ENCODE measurements around the gene GRSF1.

The GRSF1 gene

GRCh38 chr4:70816894-70817293 is 22.8 kb downstream of the GRSF1 start:
- Histone ChIP-seq H3K4me3 (ENCODE audit: low read depth in 1 of 2, low read length in 2 of 2) (no peak overlapping the region), H3K9me3 (ENCODE audit: insufficient read depth, low read length, severe bottlenecking) (no peaks in the 10 kb centered on the region), H3K4me2 (ENCODE audit: insufficient read depth, low read length) (no peak overlapping the region), H3K27me3 (ENCODE audit: insufficient read depth, low read length, poor library complexity) (no peaks in the 10 kb centered on the region), H3K79me2 (ENCODE audit: insufficient read depth, low read length) (no peaks in the 10 kb centered on the region), H3K4me1 (ENCODE audit: insufficient read depth, low read length) (no peaks in the 10 kb centered on the region), H3K27ac (ENCODE audit: low read length) (no peak overlapping the region), H2AFZ (ENCODE audit: low read depth, low read length) (no peak overlapping the region), H3K36me3 (ENCODE audit: insufficient read depth, low read length) (peaks cover 46% of the 10 kb centered on the region), H4K20me1 (ENCODE audit: insufficient read depth, low read length) (peaks cover 3% of the 10 kb centered on the region; the same call in 1 of the 2 replicates), H3K9ac (ENCODE audit: low read depth, low read length) (no peak overlapping the region)
- ATAC-seq (ENCODE audit: insufficient read depth, low read depth) (peak; percentile 5; the same call in 1 of the 3 replicates), DNase-seq (no peak)
- no peak for TF ChIP-seq CTCF (IDR thresholded peaks at IDR 0.05; ENCODE audit: borderline replicate concordance, extremely low read depth, low read length, poor library complexity, severe bottlenecking)

- ATAC-seq (ENCODE audit: insufficient read depth, low read depth) (no peak), DNase-seq (no peak)
- Histone ChIP-seq H3K79me2 (ENCODE audit: insufficient read depth, low read length) (no peaks in the 10 kb centered on the region), H3K9ac (ENCODE audit: low read depth, low read length) (no peak overlapping the region), H3K36me3 (ENCODE audit: insufficient read depth, low read length) (peaks cover 32% of the 10 kb centered on the region), H2AFZ (ENCODE audit: low read depth, low read length) (no peak overlapping the region), H4K20me1 (ENCODE audit: insufficient read depth, low read length) (peaks cover 3% of the 10 kb centered on the region; the same call in 1 of the 2 replicates), H3K4me1 (ENCODE audit: insufficient read depth, low read length) (no peaks in the 10 kb centered on the region), H3K9me3 (ENCODE audit: insufficient read depth, low read length, severe bottlenecking) (no peaks in the 10 kb centered on the region), H3K27ac (ENCODE audit: low read length) (0 out of 2 replicates have a peak overlapping the region, but pooled peaks have one; percentile 6), H3K4me3 (ENCODE audit: low read depth in 1 of 2, low read length in 2 of 2) (no peak overlapping the region), H3K4me2 (ENCODE audit: insufficient read depth, low read length) (no peak overlapping the region), H3K27me3 (ENCODE audit: insufficient read depth, low read length, poor library complexity) (no peaks in the 10 kb centered on the region)
- TF ChIP-seq CTCF (IDR thresholded peaks at IDR 0.05; ENCODE audit: borderline replicate concordance, extremely low read depth, low read length, poor library complexity, severe bottlenecking) (no peak), EZH2 (IDR thresholded peaks at IDR 0.05; ENCODE audit: borderline replicate concordance, low read depth, low read length, severe bottlenecking) (no peak)
Measured at GRCh38 chr4:70815370-70815769, 24.3 kb downstream of the GRSF1 start.

GRCh38 chr4:70808151-70808550 is 31.5 kb downstream of the GRSF1 start:
- Histone ChIP-seq H2AFZ (ENCODE audit: low read depth, low read length) (no peak overlapping the region), H3K79me2 (ENCODE audit: insufficient read depth, low read length) (no peaks in the 10 kb centered on the region), H3K36me3 (ENCODE audit: insufficient read depth, low read length) (peaks cover 39% of the 10 kb centered on the region), H3K9me3 (ENCODE audit: insufficient read depth, low read length, severe bottlenecking) (no peaks in the 10 kb centered on the region), H3K4me1 (ENCODE audit: insufficient read depth, low read length) (no peaks in the 10 kb centered on the region), H4K20me1 (ENCODE audit: insufficient read depth, low read length) (no peaks in the 10 kb centered on the region), H3K4me3 (ENCODE audit: low read depth in 1 of 2, low read length in 2 of 2) (no peak overlapping the region), H3K9ac (ENCODE audit: low read depth, low read length) (no peak overlapping the region), H3K27ac (ENCODE audit: low read length) (no peak overlapping the region), H3K4me2 (ENCODE audit: insufficient read depth, low read length) (no peak overlapping the region), H3K27me3 (ENCODE audit: insufficient read depth, low read length, poor library complexity) (no peaks in the 10 kb centered on the region)
- DNase-seq (no peak), ATAC-seq (ENCODE audit: insufficient read depth, low read depth) (no peak)
- TF ChIP-seq EZH2 (IDR thresholded peaks at IDR 0.05; ENCODE audit: borderline replicate concordance, low read depth, low read length, severe bottlenecking) (no peak), CTCF (IDR thresholded peaks at IDR 0.05; ENCODE audit: borderline replicate concordance, extremely low read depth, low read length, poor library complexity, severe bottlenecking) (no peak)
